HepG2 (cell line): ENCODE data around the gene UBAC2. TPM values are rescaled to one million over a fixed set of nuclear protein-coding genes. Genes with fewer than 3 reads are reported as not detected.
A peak's percentile ranks its signal among the peaks of the same experiment; 100 is the strongest.

Experiments used
- ATAC-seq: fragments of 200-7000 bp; cut with Tn5 transposase; 3 replicates; pipeline ENCODE4 v1.9.1; 2020; ENCODE audit warnings: mild to moderate bottlenecking, moderate library complexity
- BruUV-seq: library from RNA; stranded (reverse); fragments of 400-500 nt; replicated peaks from 2 replicates; lab custom pipeline; 2021; lab: Mats Ljungman, UMichigan
- CTCF ChIA-PET: fragments of 300-600 bp; formaldehyde crosslinking; extraction: SDS; loops from one replicate; lab custom pipeline; 2021; ENCODE audit warnings: low total read pairs, inconsistent platforms, low intra/inter-chr PET ratio; lab: Yijun Ruan, JAX
- POLR2A ChIA-PET: fragments of 350-600 bp; sonication (Branson Sonifier 250); formaldehyde crosslinking; loops from one replicate; lab custom pipeline; 2020; ENCODE audit warnings: antibody characterized with exemption, inconsistent platforms; lab: Yijun Ruan, JAX
- DNase-seq: peaks from one replicate; pipeline ENCODE4 v3.0.0-alpha.2; 2015; ENCODE audit warnings: low spot score
- FAIRE-seq: peaks from 3 replicates; lab custom pipeline; 2011; peaks lifted over from hg19 to GRCh38; lab: Jason Lieb, UNC
- H2AFZ ChIP-seq: one replicate; pipeline ENCODE4 v1.6.1; 2011; ENCODE audit warnings: low read length, inconsistent platforms
- H3K27ac ChIP-seq: fragments of 300-600 bp; 3 replicates; pipeline ENCODE4 v1.8.0; 2011; ENCODE audit warnings: mixed run types, mild to moderate bottlenecking, mixed read lengths, low read length, inconsistent platforms; ENCODE audit not compliant: insufficient read depth; ENCODE audit errors: extremely low read length
- H3K27me3 ChIP-seq, 2 experiments: fragments of 200-600 bp in 1 of 2; 2 replicates in 1 of 2; 3 replicates in 1 of 2; pipeline versions ENCODE4 v1.6.0 to v1.8.0; 2011; ENCODE audit warnings: low read length in 2 of 2, mild to moderate bottlenecking in 2 of 2, moderate library complexity in 2 of 2, inconsistent platforms in 1 of 2; ENCODE audit not compliant: insufficient read depth in 2 of 2, control insufficient read depth in 1 of 2
- H3K36me3 ChIP-seq, 2 experiments: fragments of 200-600 bp in 1 of 2; replicated peaks in 1 of 2; 2 replicates in 1 of 2; 3 replicates in 1 of 2; pipeline versions ENCODE4 v1.5.1 to v1.8.0; 2011; ENCODE audit warnings: low read length in 2 of 2, inconsistent platforms in 1 of 2; ENCODE audit not compliant: insufficient read depth in 2 of 2, control insufficient read depth in 1 of 2
- H3K4me1 ChIP-seq: 2 replicates; pipeline ENCODE4 v1.5.1; 2012; ENCODE audit warnings: low read length, inconsistent platforms; ENCODE audit not compliant: insufficient read depth
- H3K4me2 ChIP-seq: 2 replicates; pipeline ENCODE4 v1.6.0; 2011; ENCODE audit warnings: low read depth, low read length, inconsistent platforms
- H3K4me3 ChIP-seq, 3 experiments: fragments of 200-600 bp in 1 of 3; sonication (generic), shearing (Covaris generic) in 1 of 3; replicated peaks in 1 of 3; 2 replicates each; pipeline ENCODE4 v1.5.1; 2011 to 2016; ENCODE audit warnings: low read length in 3 of 3, inconsistent platforms in 2 of 3, low read depth in 2 of 3, mild to moderate bottlenecking in 2 of 3, control low read depth in 1 of 3, mixed read lengths in 1 of 3; ENCODE audit not compliant: insufficient read depth in 1 of 3
- H3K79me2 ChIP-seq: one replicate; pipeline ENCODE4 v1.6.1; 2011; ENCODE audit warnings: low read length, inconsistent platforms; ENCODE audit not compliant: insufficient read depth
- H3K9ac ChIP-seq: 2 replicates; pipeline ENCODE4 v1.6.0; 2011; ENCODE audit warnings: mild to moderate bottlenecking, low read depth, low read length, inconsistent platforms; ENCODE audit not compliant: insufficient read depth
- H3K9me3 ChIP-seq: 2 replicates; pipeline ENCODE4 v1.5.1; 2012; ENCODE audit warnings: mild to moderate bottlenecking, low read length
- H4K20me1 ChIP-seq: 2 replicates; pipeline ENCODE4 v1.6.0; 2011; ENCODE audit warnings: inconsistent platforms, mild to moderate bottlenecking, low read length, moderate library complexity; ENCODE audit not compliant: insufficient read depth
- ATF4 ChIP-seq, 2 experiments: fragments of 450-650 bp in 1 of 2; sonication (generic) in 1 of 2; formaldehyde crosslinking; IDR thresholded peaks; 2 replicates each; pipeline versions ENCODE4 v1.5.0 to v1.8.0; 2020 to 2022; ENCODE audit warnings: mild to moderate bottlenecking in 1 of 2, missing genetic modification reagents in 1 of 2
- FLYWCH1 ChIP-seq: sonication (generic); formaldehyde crosslinking; IDR thresholded peaks from 2 replicates; pipeline ENCODE4 v1.8.1; 2023; ENCODE audit warnings: mild to moderate bottlenecking, missing genetic modification reagents
- FOXK1 ChIP-seq: sonication (generic); formaldehyde crosslinking; IDR thresholded peaks from 2 replicates; pipeline ENCODE4 v1.4.0; 2020; ENCODE audit warnings: low read depth, missing genetic modification reagents, borderline replicate concordance
- KDM3A ChIP-seq: IDR thresholded peaks from 2 replicates; pipeline ENCODE4 v1.6.1; 2018; ENCODE audit warnings: low read depth, missing compliant biosample characterization
- KDM4B ChIP-seq: sonication (generic); formaldehyde crosslinking; IDR thresholded peaks from 2 replicates; pipeline ENCODE4 v1.4.0; 2020; ENCODE audit warnings: missing genetic modification reagents
- MIXL1 ChIP-seq: IDR thresholded peaks from 2 replicates; pipeline ENCODE4 v1.6.1; 2016
- NR2C2 ChIP-seq: sonication (generic); formaldehyde crosslinking; IDR thresholded peaks from 2 replicates; pipeline ENCODE4 v1.4.0; 2020; ENCODE audit warnings: missing genetic modification reagents, mild to moderate bottlenecking, moderate library complexity, borderline replicate concordance
- NR2F6 ChIP-seq, 2 experiments: IDR thresholded peaks; 2 replicates each; pipeline ENCODE4 v1.6.1; 2016; ENCODE audit warnings: antibody characterized with exemption in 1 of 2, mild to moderate bottlenecking in 1 of 2
- PAXIP1 ChIP-seq: sonication (generic); formaldehyde crosslinking; conservative IDR thresholded peaks from 2 replicates; pipeline ENCODE4 v1.4.0; 2020; ENCODE audit warnings: mild to moderate bottlenecking, missing genetic modification reagents, moderate library complexity
- POLR2A ChIP-seq, 2 experiments: IDR thresholded peaks; 2 replicates each; pipeline ENCODE4 v1.6.1; 2011; ENCODE audit warnings: low read depth in 2 of 2, low read length in 2 of 2, mild to moderate bottlenecking in 1 of 2, moderate library complexity in 1 of 2; ENCODE audit not compliant: insufficient read depth in 1 of 2
- PTBP1 ChIP-seq: fragments of 200-400 bp; formaldehyde crosslinking; IDR thresholded peaks from 2 replicates; pipeline ENCODE4 v1.6.1; 2018; ENCODE audit warnings: low read length, low read depth; ENCODE audit not compliant: poor library complexity, severe bottlenecking
- THAP11 ChIP-seq: IDR thresholded peaks from 2 replicates; pipeline ENCODE4 v1.6.1; 2016; ENCODE audit warnings: missing biosample characterization, missing genetic modification reagents
- YEATS2 ChIP-seq: sonication (generic); formaldehyde crosslinking; IDR thresholded peaks from 2 replicates; pipeline ENCODE4 v1.4.0; 2020; ENCODE audit warnings: missing genetic modification reagents, borderline replicate concordance
- ZMYM4 ChIP-seq: sonication (generic); formaldehyde crosslinking; IDR thresholded peaks from 2 replicates; pipeline ENCODE4 v1.8.1; 2023; ENCODE audit warnings: mild to moderate bottlenecking, missing genetic modification reagents
- ZNF430 ChIP-seq: sonication (generic); formaldehyde crosslinking; IDR thresholded peaks from 2 replicates; pipeline ENCODE4 v1.9.0; 2021; ENCODE audit warnings: mild to moderate bottlenecking, missing genetic modification reagents
- ZNF557 ChIP-seq: sonication (generic); formaldehyde crosslinking; IDR thresholded peaks from 2 replicates; pipeline ENCODE4 v1.4.0; 2020; ENCODE audit warnings: missing genetic modification reagents
- ZNF7 ChIP-seq: IDR thresholded peaks from 2 replicates; pipeline ENCODE4 v1.6.1; 2016; ENCODE audit warnings: missing biosample characterization, missing genetic modification reagents
- ZNF737 ChIP-seq: sonication (generic); formaldehyde crosslinking; IDR thresholded peaks from 2 replicates; pipeline ENCODE4 v1.5.0; 2020; ENCODE audit warnings: missing genetic modification reagents, mild to moderate bottlenecking, borderline replicate concordance
- ZNF777 ChIP-seq: sonication (generic); formaldehyde crosslinking; IDR thresholded peaks from 2 replicates; pipeline ENCODE4 v1.4.0; 2020; ENCODE audit warnings: missing genetic modification reagents
- WGBS: methylation state at CpG from one replicate; pipeline ENCODE4 v1.1.6; 2017; ENCODE audit warnings: low lambda C conversion rate; 5-methylcytosine and 5-hydroxymethylcytosine counted together
- in situ Hi-C: cut with HindIII; loops from 2 replicates; pipeline ENCODE4 v1.10.0; 2017; ENCODE audit warnings: low pct_unique_long_range_greater_than_20kb; ENCODE audit not compliant: extremely low pct_ligation_motif_present
- intact Hi-C: fragments of 100-400 bp; cut with micrococcal nuclease; formaldehyde crosslinking; loops from one replicate; pipeline ENCODE4 v1.10.0; 2022; ENCODE audit not compliant: unreplicated experiment
- polyA plus RNA-seq, 8 experiments: library from polyadenylated mRNA; depleted of rRNA in 3 of 8; stranded (reverse) in 7 of 8; unstranded in 1 of 8; fragments of >200 nt; fragmentation: Illumina TruSeq in 4 of 8; extraction: Trizol in 4 of 8; gene quantifications; 2 replicates each; pipeline versions ENCODE4 v1.2.1 to v1.2.3, GENCODE V29; 2011 to 2016; ENCODE audit warnings: low read depth in 4 of 8, missing spikeins in 1 of 8, mixed read lengths in 1 of 8; ENCODE audit not compliant: insufficient read depth in 1 of 8
- total RNA-seq, 5 experiments: library from RNA; depleted of rRNA; stranded (reverse); fragments of >200 nt; fragmentation: Illumina TruSeq; extraction: Trizol; gene quantifications; 2 replicates each; pipeline ENCODE4 v1.2.3, GENCODE V29; 2016; ENCODE audit warnings: low read depth in 1 of 5
- TF ChIP-seq, protein P1 (sequence below): sonication (generic); formaldehyde crosslinking; IDR thresholded peaks from 2 replicates; pipeline ENCODE4 v1.5.0; 2020; ENCODE audit warnings: missing genetic modification reagents, mild to moderate bottlenecking, borderline replicate concordance

Gene UBAC2
- total and polyA plus RNA-seq, 2 of the 13 experiments (the other 11 are each of a cell fraction or from before 2014, with no cell fraction given): 61.3 to 80.8 TPM

DNA sequence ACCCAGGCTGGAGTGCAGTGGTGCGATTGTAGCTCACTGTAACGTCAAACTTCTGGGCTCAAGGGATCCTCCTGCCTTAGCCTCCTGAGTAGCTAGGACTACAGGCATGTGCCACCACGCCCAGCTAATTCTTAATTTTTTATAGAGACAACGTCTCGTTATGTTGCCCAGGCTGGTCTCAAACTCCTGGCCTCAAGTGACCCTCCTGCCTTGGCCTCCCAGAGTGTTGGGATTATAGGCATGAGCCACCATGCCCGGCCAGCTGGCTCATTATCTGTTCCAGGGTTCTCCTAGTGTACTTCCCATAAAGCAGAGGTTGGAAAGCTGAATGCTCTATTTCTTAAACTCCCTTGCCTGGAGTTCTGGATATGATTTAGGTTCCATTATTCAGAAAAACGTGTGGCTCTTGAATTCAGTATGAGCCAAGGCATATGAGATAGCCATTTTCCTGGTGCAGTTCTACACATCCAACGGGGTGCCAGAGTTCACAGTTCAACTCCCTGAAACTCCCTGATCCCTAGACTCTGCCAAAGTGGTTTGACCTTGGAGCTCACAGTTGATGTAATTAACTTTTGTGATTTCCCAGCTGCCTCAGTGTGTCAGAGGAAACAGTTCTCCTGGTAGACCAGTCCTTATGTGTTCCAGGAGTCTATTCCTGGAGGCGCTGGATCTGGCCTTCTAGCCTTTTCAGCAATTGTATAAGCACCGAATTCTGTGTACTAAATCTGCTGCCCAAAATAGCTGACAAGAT lies 85.0 kb downstream of the UBAC2 start (continued):
- TF ChIP-seq PAXIP1 (peak; percentile 35; the same call in 1 of the 2 replicates), POLR2A (IDR thresholded peaks at IDR 0.05; ENCODE audit: insufficient read depth in 1 of 2, low read depth in 2 of 2, low read length in 2 of 2) (no peak), ATF4 (CRISPR knock-in tag; IDR thresholded peaks at IDR 0.05) (0 out of 4 replicates have a peak, but pooled peaks of 1 of the 2 experiments have one; percentile 26), NR2C2 (peak; percentile 47; the same call in 1 of the 2 replicates), ZMYM4 (CRISPR knock-in tag) (peak; percentile 66), NR2F6 (IDR thresholded peaks at IDR 0.05) (no peak), NR2F6 (CRISPR knock-in tag; IDR thresholded peaks at IDR 0.05) (0 out of 2 replicates have a peak, but pooled peaks have one; percentile 23), MIXL1 (0 out of 2 replicates have a peak, but pooled peaks have one; percentile 34)
- TF ChIP-seq, all 625 proteins: peak for 15

GRCh38 chr13:99287551-99287950 lies 86.9 kb downstream of the UBAC2 start:
- ChIA-PET CTCF (no interaction called here), POLR2A (no interaction called here)
- H3K4me3 ChIP-seq: no peak overlapping the region
- no peak for ATAC-seq
- H3K27me3 ChIP-seq: no peaks in the 10 kb centered on the region
- no peak overlapping the region for H3K27ac ChIP-seq
- no peak for FAIRE-seq
- H4K20me1 ChIP-seq: no peaks in the 10 kb centered on the region
- peaks cover 2 to 4% of the 10 kb centered on the region in 2 experiments; a peak in 3 of 5 replicates for H3K36me3 ChIP-seq
- 100% methylated on average over 4 of the region's 4 CpGs for WGBS
- no peak overlapping the region for H3K4me2 ChIP-seq
- intact Hi-C loops (no loop called here), in situ Hi-C loops (no loop called here)
- H2AFZ ChIP-seq: no peak overlapping the region
- no peaks in the 10 kb centered on the region for H3K79me2 ChIP-seq
- DNase-seq: no peak
- peaks cover 17% of the 10 kb centered on the region for H3K4me1 ChIP-seq
- H3K9me3 ChIP-seq: no peaks in the 10 kb centered on the region
- no peak overlapping the region for H3K9ac ChIP-seq
- BruUV-seq: no TSS peak
- no peak for TF ChIP-seq THAP11 (CRISPR knock-in tag)
- no peak for TF ChIP-seq ZNF737 (CRISPR knock-in tag)
- TF ChIP-seq KDM3A (CRISPR knock-in tag): no peak
- TF ChIP-seq ZNF777: no peak
- no peak for TF ChIP-seq FLYWCH1
- TF ChIP-seq FOXK1 (CRISPR knock-in tag): no peak
- TF ChIP-seq, protein P1, sequence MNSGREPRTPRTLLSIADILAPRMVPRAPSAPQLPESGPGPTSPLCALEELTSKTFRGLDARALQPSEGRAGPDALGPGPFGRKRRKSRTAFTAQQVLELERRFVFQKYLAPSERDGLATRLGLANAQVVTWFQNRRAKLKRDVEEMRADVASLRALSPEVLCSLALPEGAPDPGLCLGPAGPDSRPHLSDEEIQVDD (CRISPR knock-in tag): no peak
- no peak for TF ChIP-seq YEATS2 (CRISPR knock-in tag)
- TF ChIP-seq ZNF7 (CRISPR knock-in tag): no peak
- no peak for TF ChIP-seq KDM4B (CRISPR knock-in tag)
- TF ChIP-seq ZNF430 (CRISPR knock-in tag): no peak
- no peak for TF ChIP-seq PTBP1
- no peak for TF ChIP-seq ZNF557 (CRISPR knock-in tag)
